NCI-H2227 treated with DMSO at 0.1 percent for 48 hours (cell line): ENCODE results near the gene MAP4.

Source experiments
- DNase-seq: peaks from one replicate; lab custom pipeline; 2025; lab: John Stamatoyannopoulos, UW

Gene MAP4

GRCh38 chr3:47964740-47965139 lies 51.5 kb downstream of the MAP4 start:
- no peak for DNase-seq

DNA sequence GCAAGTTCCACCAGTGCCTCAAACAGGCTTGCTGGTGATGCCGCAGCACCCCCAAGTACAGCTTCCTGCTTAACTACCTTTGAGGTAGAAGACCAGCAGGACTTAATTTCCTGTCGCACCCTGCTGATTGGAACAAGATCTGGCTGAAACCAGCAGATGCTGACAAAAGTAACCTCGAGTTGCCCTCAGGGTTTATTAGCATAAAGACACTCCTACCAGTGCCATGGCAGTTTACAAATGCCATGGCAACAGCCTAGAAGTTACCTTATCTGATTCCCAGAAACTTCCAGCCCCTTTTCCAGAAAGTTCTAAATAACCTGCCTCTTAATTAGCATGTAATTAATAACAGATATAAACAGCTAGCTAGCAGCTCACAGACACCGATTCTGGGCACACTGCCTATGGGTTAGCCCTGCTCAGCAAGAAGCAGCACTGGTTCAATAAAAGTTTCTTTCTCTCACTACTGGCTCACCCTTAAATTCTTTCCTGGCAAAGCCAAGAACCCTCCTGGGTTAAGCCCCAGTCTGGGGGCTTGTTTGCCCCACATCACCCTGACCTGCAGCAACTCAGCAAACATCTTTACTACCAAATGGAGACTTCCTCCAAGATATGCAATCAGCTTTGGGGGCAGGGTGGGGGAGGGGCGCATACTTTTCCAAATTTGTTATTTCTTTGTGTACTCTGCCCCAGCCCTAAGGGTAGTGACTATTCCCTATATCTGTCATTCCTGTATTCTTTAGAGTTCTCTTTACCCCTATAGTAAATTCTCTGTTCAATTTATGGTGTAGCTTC lies 54.2 kb downstream of the MAP4 start:
- no peak for DNase-seq

- no peak for DNase-seq
These were observed 55.2 kb downstream of the MAP4 start for GRCh38 chr3:47961036-47961435.

DNA sequence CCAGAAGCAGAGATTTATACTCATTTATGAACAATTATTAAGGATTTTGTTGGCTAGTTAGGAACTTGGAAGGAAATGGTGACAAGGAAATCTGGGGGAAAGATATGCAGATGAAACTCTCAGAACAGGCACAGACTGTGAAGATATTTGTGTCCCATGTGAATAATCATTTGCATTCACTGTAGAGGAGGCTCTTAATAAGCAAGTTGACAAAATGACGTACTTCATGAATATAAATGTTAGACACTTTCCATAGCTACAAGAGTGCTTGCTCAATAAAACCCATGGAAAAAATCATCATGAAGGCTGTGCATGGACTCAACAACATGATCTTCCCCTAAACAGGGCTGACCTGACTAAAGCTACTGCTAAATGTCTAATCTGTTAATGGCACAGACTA lies 59.7 kb downstream of the MAP4 start:
- no peak for DNase-seq

DNA sequence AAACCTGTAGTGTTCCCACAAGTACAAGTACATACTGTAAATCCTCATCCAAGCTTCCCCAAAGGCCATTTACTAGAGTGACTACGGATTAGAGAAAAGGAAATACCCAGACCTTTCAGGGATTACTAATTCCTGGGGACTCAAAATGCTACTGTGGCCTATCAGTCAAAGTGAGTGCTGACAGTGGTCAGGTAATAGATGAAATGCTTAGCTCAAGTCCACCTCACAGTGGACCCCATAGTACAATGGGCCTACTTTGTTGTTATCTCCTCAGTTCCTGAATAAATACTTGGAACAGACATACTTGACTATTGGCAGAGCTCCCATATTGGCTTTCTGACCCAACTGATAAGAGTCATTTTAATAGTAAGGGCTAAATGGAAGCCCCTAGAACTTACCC lies 61.6 kb downstream of the MAP4 start:
- no peak for DNase-seq

- DNase-seq = no peak
These were observed 65.6 kb downstream of the MAP4 start for GRCh38 chr3:47950453-47951169.

DNA sequence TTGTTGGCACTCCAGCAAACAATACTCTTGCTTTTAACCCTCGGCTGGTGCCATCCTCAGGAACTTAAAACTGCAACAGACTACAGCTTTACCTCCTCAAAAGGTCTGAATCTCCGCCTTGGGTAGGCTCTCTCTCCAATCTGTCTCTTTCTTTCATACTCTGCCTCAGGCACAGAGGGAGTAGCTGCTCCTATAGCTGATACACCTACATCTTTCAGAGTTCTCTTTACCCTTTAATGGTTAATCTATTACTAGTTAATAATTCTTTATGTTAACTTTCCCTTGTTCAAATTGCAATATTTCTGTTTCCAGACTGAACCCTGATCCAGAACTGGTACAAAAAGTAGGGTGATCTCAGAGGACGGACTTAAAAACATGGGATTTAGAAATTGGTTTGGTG lies 66.2 kb downstream of the MAP4 start:
- DNase-seq = no peak

- DNase-seq = no peak
These were observed 76.0 kb downstream of the MAP4 start for GRCh38 chr3:47940232-47940631.

- DNase-seq = no peak
These were observed 83.8 kb downstream of the MAP4 start for GRCh38 chr3:47932421-47932820.

GRCh38 chr3:47930979-47931378 lies 85.2 kb downstream of the MAP4 start:
- no peak for DNase-seq

DNA sequence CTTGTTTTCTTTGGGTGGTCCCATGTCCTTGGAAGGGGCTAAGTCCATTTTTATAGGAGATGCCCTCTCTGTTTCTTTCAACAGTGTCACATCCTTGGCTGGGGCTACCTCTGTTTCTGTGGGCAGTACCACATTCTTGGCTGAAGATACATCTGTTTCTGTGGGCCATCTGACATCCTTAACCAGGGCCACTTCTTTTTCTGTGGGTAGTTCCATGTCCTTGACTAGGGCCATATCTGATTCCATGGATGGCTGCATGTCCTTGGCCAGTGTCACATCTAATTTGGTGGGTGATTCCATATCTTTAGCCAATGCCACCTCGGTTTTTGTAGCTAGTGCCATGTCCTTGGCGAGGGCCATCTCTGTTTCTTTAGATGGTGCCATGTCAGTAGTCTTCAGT lies 99.5 kb downstream of the MAP4 start:
- no peak for DNase-seq

- DNase-seq = no peak
These were observed 100.0 kb downstream of the MAP4 start for GRCh38 chr3:47916201-47916600.

DNA sequence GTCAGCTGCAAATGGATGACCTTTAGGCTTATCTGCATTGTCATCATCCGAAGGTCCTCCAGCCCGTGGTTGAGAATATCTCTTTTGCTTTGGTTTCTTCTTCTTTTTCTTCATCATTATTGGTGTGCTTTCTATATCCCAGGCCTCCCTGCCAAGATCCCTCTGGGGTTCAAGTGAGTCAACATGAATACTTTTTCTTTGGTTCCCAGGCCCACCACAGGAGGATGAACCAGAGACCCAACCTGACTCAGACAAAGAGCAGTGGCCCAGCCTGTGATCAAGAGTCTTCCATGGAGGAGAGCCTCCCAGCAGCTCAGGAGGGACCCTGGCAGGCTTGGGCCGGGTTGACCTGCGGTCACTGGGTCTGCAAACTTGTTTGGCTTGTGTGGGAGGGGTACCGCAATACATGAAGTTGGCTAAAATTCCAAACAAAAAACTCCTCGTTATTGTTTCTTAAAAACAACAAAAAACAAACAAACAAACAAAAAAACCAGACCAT lies 104.2 kb downstream of the MAP4 start:
- DNase-seq = no peak

- DNase-seq = no peak
These were observed 105.3 kb downstream of the MAP4 start for GRCh38 chr3:47910777-47911440.

DNA sequence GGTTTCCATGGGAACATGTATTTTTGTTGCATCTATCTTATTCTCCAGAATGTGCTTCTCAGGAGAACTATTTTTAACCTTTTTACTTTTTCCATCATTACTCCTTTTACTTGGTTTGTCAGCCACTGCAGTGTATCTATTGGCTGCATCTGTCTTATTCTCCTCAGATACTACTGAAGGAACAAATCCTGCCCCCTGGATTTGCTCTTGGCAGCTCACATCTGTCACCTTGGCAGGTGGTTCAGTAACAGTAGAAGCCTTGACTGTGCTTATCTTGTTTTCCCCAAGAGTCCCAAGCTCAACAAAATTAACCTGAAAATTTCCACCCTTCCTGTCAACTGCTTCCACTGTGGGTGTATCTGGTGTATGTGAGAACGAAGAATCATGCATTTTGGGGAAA lies 106.0 kb downstream of the MAP4 start:
- no peak for DNase-seq

- DNase-seq = no peak
These were observed 106.6 kb downstream of the MAP4 start for GRCh38 chr3:47909607-47910006.

DNA sequence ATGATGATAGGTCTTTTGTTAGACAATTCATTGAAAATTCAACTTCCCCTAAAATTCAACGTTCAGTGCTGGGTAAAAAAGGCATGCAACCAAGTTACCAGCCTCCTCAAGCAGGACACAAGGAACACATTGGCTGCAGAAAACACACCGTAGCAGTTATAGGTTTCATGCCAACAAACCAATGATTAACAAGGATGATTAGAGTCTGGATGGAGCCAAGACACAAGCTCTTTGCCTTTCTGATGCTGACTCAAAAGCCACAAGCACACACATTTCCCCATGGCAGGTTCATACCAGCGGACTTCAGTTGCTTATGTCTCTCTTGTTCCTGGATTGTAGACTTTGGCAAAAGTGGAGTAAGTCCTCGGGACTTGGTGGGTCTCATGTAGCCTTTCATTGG lies 107.5 kb downstream of the MAP4 start:
- no peak for DNase-seq

DNA sequence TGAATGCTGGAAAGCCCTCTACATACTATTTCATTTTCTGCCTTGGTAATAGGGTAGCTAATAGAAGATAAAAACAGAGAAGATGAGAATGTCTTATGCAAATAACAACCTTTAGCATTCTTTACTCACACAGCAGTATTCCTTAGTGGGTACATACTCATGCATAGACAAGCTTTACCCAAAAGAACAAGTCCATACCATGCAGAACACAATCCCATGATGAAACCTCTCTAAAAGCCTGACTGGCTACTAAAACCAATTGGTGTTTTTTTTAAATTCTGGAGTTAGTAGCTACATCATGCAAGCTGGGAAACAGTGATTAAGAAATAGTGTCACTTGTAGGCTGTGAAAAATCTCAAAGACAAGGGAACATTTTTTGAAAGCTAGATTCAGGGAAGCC lies 108.4 kb downstream of the MAP4 start:
- DNase-seq = no peak

- DNase-seq = no peak
These were observed 113.5 kb downstream of the MAP4 start for GRCh38 chr3:47902746-47903145.

GRCh38 chr3:47901280-47901833 lies 114.9 kb downstream of the MAP4 start:
- DNase-seq = no peak

DNA sequence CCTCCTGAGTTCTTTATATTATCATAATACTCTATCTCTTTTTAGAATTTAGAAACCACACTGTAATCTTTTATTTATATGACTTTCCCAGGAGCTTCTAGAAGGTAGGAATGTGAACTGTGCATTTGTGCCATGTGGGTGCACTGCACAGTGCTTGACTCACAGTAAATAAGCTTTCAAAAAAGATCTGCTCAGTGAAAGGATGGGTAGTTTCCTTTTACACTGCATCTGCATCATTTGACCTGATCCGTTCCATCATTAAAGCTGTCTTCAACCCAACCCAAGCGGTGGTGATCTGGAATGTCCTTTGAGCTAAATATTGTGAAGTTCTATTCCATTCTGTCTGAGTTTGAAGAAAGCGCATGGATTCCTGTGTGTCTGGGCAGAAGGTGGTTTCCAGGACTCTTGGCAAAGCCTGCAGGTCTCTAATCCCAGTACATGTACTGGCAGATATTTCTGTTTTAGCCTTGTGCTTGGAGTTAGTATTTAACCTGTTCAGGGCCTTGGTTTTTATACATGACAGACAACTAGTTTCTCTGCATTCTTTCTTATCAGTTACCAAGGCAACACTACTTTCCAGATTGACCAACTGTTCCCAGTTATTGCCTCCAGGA lies 116.6 kb downstream of the MAP4 start:
- no peak for DNase-seq

DNA sequence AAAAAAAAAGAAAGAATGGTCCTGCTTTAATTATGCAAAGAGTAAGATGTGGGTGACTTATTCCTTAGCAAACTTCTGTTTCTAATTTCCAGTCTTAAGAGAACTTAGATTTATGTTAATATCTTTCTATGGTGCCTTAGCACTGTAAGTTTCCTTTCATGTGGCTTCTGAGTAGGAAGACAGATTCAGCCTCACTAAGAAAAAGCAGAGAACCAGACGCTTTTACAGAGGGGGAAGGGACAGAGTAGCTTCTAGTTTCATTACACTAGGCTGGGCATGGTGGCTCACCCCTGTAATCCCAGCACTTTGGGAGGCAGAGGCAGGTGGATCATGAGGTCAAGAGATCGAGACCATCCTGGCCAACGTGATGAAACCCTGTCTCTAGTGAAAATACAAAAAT lies 118.3 kb downstream of the MAP4 start:
- DNase-seq = no peak
